GM18861 (cell line): ENCODE data around the gene DOCK8.

ENCODE experiments used
- ATAC-seq: cut with Tn5 transposase; IDR thresholded peaks from one replicate; pipeline ENCODE4 v1.9.1; 2021; ENCODE audit not compliant: unreplicated experiment

DOCK8 gene

GRCh38 chr9:304519-305185, 90.0 kb downstream of the DOCK8 start:
- no peak for ATAC-seq

- no peak for ATAC-seq
Measured at GRCh38 chr9:306907-307306, 92.2 kb downstream of the DOCK8 start.

DNA sequence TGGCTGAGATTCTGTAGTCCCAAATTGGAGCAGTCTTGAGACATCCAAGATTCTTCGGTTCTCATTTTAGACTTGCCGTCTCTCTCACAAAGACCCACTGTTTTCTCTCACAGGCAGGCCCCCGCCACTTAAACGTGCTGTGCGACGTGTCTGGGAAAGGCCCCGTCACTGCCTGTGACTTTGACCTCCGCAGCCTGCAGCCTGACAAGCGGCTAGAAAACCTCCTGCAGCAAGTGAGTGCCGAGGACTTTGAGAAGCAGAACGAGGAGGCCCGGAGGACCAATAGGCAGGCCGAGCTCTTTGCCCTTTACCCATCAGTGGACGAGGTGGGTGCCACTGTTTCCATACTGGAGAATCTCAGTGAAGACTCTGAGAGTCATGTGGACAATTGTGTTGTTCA, 97.2 kb downstream of the DOCK8 start:
- ATAC-seq: no peak

DNA sequence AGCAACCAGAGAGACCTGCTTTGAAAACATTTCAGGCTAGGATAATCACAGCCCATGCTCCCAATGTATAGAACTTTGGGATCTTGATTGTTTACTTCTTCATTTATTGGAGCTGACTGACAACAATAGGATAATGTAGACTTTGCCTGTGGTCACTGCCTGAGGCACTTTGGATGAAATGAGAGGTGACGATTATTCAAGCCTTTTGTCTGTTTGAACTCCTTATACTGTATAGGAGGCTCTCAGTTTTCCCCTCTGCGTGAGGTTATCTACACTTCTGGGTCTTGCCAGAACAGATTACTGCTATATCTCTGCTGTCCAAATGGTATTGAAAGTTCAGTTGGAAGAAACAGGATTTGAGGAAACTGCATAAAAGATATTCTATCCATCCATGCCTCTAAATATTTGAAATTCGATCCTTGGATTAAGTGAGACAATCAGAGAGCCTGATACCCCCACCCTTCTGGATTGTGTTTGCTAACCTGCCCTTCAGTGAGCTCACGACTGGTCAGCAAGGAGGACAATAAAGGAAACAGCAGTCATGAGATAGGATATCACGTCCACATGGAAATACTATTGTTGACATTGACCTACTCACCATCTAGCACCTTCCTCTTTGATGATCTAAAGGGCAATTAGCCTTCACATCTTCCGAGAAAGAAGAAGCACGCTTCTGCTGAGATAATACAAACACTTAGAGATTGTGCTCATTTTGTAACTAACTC, 98.1 kb downstream of the DOCK8 start:
- no peak for ATAC-seq

DNA sequence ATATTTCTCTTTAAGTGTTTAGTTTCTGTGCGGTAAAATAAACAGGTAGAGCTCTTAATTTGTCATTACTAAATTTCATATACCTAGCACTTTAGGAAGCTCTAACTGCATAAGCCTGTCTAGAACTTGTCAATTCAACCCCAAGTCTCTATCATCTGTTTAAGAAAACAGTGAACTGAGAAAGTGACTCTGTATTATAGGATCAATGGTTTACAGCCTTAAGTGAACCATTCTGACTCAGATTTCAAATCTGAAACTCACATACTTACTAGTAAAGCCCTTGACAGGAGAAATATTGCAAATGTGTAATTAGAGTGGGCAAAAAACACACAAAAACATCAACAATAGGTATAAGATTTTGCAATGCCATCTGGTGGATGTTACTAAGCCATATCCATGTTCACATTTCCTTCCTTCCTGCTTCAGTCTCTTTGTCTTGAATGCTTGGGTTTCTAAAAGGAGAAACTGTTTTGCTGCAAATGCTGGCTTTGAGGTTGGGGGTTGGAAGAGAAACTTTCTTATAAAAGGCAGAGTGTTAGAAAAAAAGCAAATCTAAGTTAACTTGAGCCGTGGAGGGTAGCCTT, 101.8 kb downstream of the DOCK8 start:
- no peak for ATAC-seq

GRCh38 chr9:318646-319045, 104.0 kb downstream of the DOCK8 start:
- no peak for ATAC-seq

DNA sequence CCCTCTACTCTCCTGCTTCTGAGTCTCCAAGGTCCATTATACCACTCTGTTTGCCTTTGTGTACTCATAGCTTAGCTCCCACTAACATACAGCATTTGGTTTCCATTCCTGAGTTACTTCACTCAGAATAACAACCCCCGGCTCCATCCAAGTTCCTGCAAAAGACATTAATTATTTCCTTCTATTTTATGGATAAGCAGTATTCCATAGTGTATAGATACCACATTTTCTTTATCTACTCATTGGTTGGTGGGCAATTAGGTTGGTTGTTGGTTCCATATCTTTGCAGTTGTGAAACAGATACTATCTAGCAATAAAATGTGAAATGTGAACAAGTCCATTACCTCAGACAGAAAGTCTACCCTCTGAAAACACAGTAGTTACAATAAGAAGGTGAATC, 110.3 kb downstream of the DOCK8 start:
- no peak for ATAC-seq

- ATAC-seq: no peak
Measured at GRCh38 chr9:326667-327066, 112.0 kb downstream of the DOCK8 start.

- ATAC-seq: no peak
Measured at GRCh38 chr9:328453-328852, 113.8 kb downstream of the DOCK8 start.

DNA sequence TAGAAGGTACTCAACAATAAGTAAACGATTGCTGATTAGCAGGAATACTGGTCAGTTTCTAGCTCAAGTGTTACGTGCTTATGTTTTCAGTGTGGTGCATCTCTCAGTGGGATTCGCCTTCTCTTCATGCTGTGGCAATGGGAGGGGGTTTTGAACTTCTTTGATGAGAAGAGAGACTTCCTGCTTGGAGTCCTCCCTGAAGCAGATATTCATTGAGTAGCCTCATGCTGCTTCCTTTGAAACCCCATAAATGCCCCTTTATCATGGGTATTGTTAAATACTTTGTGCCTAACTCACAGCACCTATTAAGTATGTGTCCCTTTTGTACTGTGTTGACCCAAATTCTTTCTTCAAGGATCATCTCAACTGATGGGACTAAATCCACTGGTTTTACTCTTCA, 116.5 kb downstream of the DOCK8 start:
- no peak for ATAC-seq

GRCh38 chr9:335373-335772, 120.7 kb downstream of the DOCK8 start:
- no peak for ATAC-seq

GRCh38 chr9:336039-336438, 121.4 kb downstream of the DOCK8 start:
- no peak for ATAC-seq

GRCh38 chr9:338602-339001, 123.9 kb downstream of the DOCK8 start:
- no peak for ATAC-seq

DNA sequence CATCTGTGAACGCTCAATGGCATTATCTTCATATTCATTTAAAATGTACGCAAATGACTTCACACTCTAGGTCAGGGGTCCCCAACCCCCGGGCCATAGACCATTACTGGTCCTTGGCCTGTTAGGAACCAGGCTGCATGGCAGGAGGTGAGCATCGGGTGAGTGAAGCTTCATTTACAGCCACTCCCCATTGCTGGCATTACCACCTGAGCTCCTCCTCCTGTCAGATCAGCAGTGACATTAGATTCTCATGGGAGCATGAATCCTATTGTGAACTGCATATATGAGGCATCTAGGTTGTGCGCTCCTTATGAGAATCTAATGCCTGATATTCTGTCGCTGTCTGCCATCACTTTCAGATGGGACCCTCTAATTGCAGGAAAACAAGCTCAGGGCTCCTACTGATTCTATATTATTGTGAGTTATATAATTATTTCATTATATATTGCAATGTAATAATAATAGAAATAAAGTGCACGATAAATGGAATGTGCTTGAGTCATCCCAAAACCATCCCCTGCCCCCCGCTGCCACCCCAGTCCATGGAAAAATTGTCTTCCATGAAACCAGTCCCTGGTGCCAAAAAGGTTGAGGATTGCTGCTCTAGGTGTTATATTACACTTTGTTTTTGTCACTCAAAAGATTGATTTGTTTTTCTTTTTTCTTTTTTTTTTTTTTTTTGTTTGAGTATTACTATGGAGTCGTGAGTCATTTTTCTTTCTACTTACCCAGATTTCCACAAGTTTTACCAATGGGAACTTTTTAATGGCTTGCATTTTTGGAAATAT, 127.2 kb downstream of the DOCK8 start:
- ATAC-seq: no peak

DNA sequence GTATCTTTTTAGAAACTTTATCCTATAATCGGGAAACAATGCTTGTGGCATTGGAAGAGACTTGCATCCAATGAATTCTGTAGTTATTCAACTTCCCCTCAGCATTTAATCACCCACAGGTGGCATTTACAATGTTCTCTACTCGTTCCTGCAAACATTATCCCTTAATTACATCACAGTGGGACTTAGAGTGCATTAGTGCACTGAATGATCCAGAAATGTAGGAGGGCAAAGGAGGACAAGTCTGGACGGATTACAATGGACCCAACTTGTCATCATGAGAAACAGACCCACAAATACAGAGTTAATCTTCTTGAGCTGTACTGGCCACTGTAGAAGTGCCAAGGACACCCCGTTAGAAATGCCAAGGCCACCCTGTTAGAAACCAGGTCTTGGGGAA, 129.1 kb downstream of the DOCK8 start:
- no peak for ATAC-seq

- ATAC-seq: no peak
Measured at GRCh38 chr9:346111-346571, 131.5 kb downstream of the DOCK8 start.

- ATAC-seq: no peak
Measured at GRCh38 chr9:347667-348292, 133.1 kb downstream of the DOCK8 start.

DNA sequence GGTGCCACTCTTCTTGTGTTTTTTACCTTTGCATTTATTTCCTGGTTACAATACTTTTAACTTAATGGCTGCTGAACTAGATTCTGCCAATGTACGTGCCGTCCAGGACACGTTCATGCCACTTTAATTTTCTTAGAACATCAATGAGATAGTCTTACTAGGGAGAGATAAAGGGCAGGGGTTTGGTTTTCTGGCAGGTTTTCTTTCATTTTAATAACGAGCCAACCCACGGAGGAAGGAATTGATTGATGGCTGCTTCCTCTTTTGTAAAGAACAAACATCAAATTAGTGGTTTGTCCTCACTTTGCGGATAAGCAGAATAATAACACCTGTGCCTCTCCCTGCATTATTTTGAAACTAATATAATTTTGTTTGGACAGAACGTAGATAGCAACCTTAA, 135.7 kb downstream of the DOCK8 start:
- no peak for ATAC-seq

GRCh38 chr9:351916-352315, 137.3 kb downstream of the DOCK8 start:
- no peak for ATAC-seq

DNA sequence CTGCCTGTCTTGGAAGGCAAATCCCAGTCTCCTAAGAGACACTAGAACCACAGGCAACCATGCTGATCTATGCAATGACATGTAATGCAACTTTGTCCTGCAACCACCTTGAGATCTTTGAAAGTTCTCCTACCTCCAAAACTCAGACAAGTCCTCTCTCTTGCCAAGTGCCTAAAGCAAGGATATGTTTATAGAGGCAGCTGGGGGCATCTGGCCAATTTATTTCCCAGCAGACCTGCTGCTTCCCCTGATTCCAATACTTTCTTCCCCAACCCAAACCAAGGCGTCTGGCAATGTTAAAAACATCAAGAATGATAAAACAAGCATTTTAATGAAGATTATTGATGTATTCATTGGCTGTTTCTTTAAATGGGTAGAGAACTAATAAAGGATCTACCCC, 138.4 kb downstream of the DOCK8 start:
- no peak for ATAC-seq

DNA sequence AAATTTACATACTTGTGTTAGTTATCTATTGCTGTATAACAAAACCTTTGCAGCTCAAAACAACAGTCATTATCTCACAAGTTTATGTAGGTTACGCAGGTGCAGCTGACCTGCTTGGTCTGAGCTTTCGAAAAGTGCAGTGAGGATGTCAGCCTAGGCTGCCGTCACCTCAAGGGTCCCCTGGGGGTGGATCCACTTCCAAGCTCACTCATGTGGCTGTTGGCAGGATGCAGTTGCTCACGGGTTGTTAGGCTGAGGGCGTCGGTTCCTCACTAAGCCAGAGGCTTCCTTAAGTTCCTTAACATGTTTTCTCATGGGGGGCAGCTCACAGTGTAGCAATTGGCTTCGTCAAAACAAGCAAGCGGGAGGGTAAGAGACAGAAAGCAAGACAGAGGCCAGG, 139.8 kb downstream of the DOCK8 start:
- ATAC-seq: no peak
